ENCODE data around the gene PRKCB. TPM values are rescaled to one million over a fixed set of nuclear protein-coding genes. Genes with fewer than 3 reads are reported as not detected.

The PRKCB gene
- total and polyA plus RNA-seq, 3 donors from 2014 or later, result 25.5 to 49.7 (median 26.6) TPM

DNA sequence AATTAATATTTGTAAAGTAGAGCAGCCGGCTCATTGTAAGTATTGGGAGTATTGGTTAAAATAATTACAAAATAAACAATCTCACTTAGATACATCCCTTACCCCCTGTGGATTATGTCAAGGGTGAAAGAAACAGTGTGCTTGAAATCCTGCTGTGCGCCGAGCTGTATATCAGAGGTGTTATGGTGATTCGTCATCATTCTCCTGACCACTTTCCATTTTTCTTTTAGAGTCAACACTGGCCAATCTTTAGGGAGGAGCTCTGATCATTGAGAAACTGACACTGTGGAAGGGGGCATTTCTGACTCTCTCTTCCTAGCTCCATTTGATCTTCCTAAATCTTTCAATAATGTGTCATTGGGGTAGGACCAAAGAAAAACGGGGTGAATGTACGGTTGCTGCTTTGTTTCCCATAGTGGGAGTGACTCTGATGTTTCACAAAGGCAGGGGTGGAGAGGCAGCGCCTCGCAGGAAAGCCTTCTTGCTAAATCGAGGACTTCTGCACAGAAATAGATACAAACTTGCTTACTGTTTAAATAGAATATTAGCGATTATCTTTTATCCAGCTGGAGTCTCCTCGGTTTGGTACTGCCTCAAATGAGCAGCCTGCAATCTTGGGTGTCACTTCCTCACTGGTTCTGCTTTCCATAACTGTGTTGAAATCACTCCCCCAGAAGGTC lies 123.4 kb downstream of the PRKCB start:
- no peaks in the 10 kb centered on the region for H3K36me3 ChIP-seq (ENCODE audit: low read depth, missing control alignments)
- peak; percentile 71 for DNase-seq
- 34 to 37% methylated on average over 11 of the region's 11 CpGs for WGBS, 2 donors
- peak overlapping the region in 1 of 2 donors; percentile 68 for H3K27ac ChIP-seq
- no peaks in the 10 kb centered on the region for H3K27me3 ChIP-seq
- H3K4me1 ChIP-seq, result peaks cover 20% of the 10 kb centered on the region
- H3K9me3 ChIP-seq, result no peaks in the 10 kb centered on the region
- TF ChIP-seq POLR2A (IDR thresholded peaks at IDR 0.05) (no peak), CTCF (IDR thresholded peaks at IDR 0.05) (no peak)
- intact Hi-C loops (cut with DNase I; ENCODE audit: low total_unique reads), result no loop called here
- H3K4me3 ChIP-seq, result no peak overlapping the region

DNA sequence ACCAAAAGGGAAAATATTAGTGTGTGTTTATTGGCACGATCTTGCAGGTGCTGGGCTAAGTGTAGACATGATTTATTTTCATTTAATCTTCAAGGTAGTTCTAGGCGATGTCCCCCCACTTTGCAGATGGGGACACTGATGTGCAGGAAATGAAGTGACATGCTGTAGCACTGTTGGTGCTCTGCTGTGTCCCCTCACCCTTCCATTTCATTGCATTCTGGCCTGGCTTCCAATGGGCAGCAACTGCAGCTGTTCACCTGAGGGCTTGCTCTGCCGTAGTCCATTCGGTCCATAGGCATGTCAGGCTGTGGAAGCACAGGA lies 123.9 kb downstream of the PRKCB start:
- intact Hi-C loops (cut with DNase I; ENCODE audit: low total_unique reads), result no loop called here
- 49 to 70% methylated on average over 4 of the region's 4 CpGs for WGBS, 2 donors

GRCh38 chr16:23960081-23960885 lies 124.5 kb downstream of the PRKCB start:
- Histone ChIP-seq H3K36me3 (ENCODE audit: low read depth, missing control alignments) (no peaks in the 10 kb centered on the region), H3K4me3 (no peak overlapping the region), H3K9me3 (no peaks in the 10 kb centered on the region), H3K27me3 (no peaks in the 10 kb centered on the region), H3K27ac (no peak overlapping the region), H3K4me1 (peaks cover 20% of the 10 kb centered on the region)
- WGBS, 2 donors, result 79 to 88% methylated on average over 5 of the region's 5 CpGs
- intact Hi-C loops (cut with DNase I; ENCODE audit: low total_unique reads), result no loop called here
- TF ChIP-seq CTCF (IDR thresholded peaks at IDR 0.05) (no peak), POLR2A (IDR thresholded peaks at IDR 0.05) (no peak)
- no peak for DNase-seq

More for the DNA sequence above, 123.9 kb downstream of the PRKCB start:
- Histone ChIP-seq H3K36me3 (ENCODE audit: low read depth, missing control alignments) (no peaks in the 10 kb centered on the region), H3K9me3 (no peaks in the 10 kb centered on the region), H3K27me3 (no peaks in the 10 kb centered on the region), H3K4me1 (peaks cover 20% of the 10 kb centered on the region), H3K4me3 (no peak overlapping the region), H3K27ac (no peak overlapping the region)
- no peak for DNase-seq
- TF ChIP-seq CTCF (IDR thresholded peaks at IDR 0.05), result no peak
- no peak for TF ChIP-seq POLR2A (IDR thresholded peaks at IDR 0.05)

DNA sequence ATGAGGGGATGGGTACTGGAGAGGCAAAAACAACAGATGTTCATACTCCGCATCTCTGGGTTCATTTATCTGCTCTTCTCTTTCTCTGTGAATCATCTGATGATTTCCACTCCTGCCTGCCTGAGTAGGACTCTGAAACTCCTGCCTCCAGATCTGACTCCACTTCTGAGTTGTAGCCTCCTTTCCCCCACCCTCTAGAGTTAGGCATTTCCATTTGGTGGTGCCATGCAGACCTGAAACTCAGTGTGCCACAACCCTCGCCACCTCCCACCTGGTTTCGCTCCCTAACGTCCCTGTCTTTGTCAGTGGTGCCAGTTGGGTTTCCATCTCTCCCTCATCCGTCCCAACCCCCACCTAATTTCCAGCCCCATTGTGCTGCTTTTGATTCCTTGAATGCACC lies 126.2 kb downstream of the PRKCB start:
- Histone ChIP-seq H3K4me3 (no peak overlapping the region), H3K27ac (no peak overlapping the region), H3K27me3 (no peaks in the 10 kb centered on the region), H3K9me3 (no peaks in the 10 kb centered on the region), H3K36me3 (ENCODE audit: low read depth, missing control alignments) (no peaks in the 10 kb centered on the region), H3K4me1 (peaks cover 28% of the 10 kb centered on the region)
- 76 to 83% methylated on average over 5 of the region's 5 CpGs for WGBS, 2 donors
- no peak for TF ChIP-seq POLR2A (IDR thresholded peaks at IDR 0.05)
- intact Hi-C loops (cut with DNase I; ENCODE audit: low total_unique reads), result no loop called here
- no peak for DNase-seq

DNA sequence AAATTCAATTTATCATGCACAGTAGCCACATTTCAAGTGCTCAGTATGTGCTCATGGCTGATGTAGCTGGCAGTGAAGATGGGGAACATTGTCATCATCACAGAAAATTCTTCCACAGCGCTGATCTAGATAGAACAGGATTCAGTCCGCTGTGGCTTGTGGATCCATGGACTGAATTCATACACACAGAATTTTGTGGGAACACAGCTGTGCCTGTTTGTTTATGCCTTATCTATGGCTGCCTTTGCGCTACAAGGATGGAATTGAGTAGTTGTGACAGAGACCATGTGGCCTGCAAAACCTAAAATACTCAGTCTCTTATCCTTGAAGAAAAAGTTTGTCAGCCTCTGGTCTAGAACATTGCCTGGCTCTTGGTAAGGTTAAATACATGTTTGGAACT lies 128.4 kb downstream of the PRKCB start:
- Histone ChIP-seq H3K27ac (no peak overlapping the region), H3K4me3 (no peak overlapping the region), H3K36me3 (ENCODE audit: low read depth, missing control alignments) (no peaks in the 10 kb centered on the region), H3K9me3 (no peaks in the 10 kb centered on the region), H3K4me1 (peaks cover 31% of the 10 kb centered on the region), H3K27me3 (no peaks in the 10 kb centered on the region)
- no peak for DNase-seq
- TF ChIP-seq CTCF (IDR thresholded peaks at IDR 0.05) (no peak), POLR2A (IDR thresholded peaks at IDR 0.05) (no peak)
- intact Hi-C loops (cut with DNase I; ENCODE audit: low total_unique reads), result no loop called here
- WGBS, 2 donors, result 79 to 88% methylated on average over 3 of the region's 3 CpGs

All from testis (tissue), 3 donors.